Fibroblast of villous mesenchyme (primary cell): ENCODE measurements around the gene INS. TPM values are rescaled to one million over a fixed set of nuclear protein-coding genes. Genes with fewer than 3 reads are reported as not detected.
A peak's percentile ranks its signal among the peaks of the same experiment; 100 is the strongest.

ENCODE experiments used
- DNase-seq: peaks from one replicate; pipeline ENCODE4 v3.0.0-alpha.2; 2010; ENCODE audit warnings: low read depth
- H3K4me3 ChIP-seq: 2 replicates; pipeline ENCODE4 v1.5.1; 2011; ENCODE audit warnings: low read depth, mild to moderate bottlenecking, low read length
- total RNA-seq: library from RNA; depleted of rRNA; stranded (reverse); fragments of >200 nt; gene quantifications from 2 replicates; pipeline ENCODE4 v1.2.3, GENCODE V29; 2012
- TF ChIP-seq, protein P1 (sequence below): IDR thresholded peaks from 2 replicates; pipeline ENCODE4 v1.5.1; 2012; ENCODE audit warnings: low read depth, mild to moderate bottlenecking, low read length; ENCODE audit not compliant: insufficient read depth

Gene INS
- total RNA-seq, 1 donor = not detected

GRCh38 chr11:2138431-2139122 is 22.4 kb downstream of the INS start:
- H3K4me3 ChIP-seq = peak overlapping the region; percentile 67
- DNase-seq = peak; percentile 45
- TF ChIP-seq, protein P1, sequence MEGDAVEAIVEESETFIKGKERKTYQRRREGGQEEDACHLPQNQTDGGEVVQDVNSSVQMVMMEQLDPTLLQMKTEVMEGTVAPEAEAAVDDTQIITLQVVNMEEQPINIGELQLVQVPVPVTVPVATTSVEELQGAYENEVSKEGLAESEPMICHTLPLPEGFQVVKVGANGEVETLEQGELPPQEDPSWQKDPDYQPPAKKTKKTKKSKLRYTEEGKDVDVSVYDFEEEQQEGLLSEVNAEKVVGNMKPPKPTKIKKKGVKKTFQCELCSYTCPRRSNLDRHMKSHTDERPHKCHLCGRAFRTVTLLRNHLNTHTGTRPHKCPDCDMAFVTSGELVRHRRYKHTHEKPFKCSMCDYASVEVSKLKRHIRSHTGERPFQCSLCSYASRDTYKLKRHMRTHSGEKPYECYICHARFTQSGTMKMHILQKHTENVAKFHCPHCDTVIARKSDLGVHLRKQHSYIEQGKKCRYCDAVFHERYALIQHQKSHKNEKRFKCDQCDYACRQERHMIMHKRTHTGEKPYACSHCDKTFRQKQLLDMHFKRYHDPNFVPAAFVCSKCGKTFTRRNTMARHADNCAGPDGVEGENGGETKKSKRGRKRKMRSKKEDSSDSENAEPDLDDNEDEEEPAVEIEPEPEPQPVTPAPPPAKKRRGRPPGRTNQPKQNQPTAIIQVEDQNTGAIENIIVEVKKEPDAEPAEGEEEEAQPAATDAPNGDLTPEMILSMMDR = no peak

- TF ChIP-seq, protein P1 = no peak
- no peak for DNase-seq
- H3K4me3 ChIP-seq = peak overlapping the region; percentile 67
Observed at GRCh38 chr11:2138068-2138430, 23.0 kb downstream of the INS start.

DNA sequence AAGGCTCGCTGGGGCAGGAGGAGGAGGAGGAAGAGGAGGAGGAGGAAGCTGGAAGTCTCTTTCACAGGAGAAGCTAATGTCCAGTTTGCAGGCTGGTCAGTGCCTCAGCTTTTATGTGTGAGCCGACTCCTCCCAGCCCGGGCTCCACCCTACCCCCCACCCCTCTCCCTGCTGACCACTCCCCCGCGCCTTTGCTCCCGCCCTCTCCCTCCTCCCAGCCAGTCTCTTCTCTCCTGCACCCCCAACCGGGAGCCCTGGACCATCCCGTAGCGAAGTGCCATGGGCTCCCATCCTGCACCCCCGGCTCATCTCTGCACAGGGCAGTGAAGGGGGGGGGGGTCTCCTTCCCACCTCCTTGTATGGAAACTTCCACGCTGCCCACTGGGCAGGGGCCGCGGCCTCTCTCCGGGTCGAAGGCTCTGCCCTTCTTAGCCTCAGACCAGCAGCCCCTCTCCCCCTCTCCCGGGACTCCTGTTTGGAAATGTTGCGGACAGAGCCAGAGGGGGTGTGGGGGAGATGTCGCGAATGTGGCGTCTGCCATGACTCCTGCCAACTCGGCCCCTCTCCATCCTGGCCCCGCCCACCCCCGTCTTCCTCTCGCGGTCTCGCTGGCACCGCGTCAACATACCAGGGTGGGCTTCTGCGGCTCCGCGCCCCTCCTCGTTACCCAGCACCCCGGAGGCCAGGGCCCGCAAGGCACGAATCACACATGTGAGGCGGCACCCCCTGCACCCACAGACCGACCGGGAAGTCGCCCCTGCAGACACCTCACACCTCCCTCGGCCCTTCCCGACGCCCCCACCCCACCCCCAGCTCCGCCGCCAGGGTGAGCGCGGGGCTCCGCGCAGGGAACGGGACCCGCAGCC is 23.6 kb downstream of the INS start:
- H3K4me3 ChIP-seq = peak overlapping the region; percentile 67
- TF ChIP-seq, protein P1 = no peak
- DNase-seq = peak; percentile 93

- TF ChIP-seq, protein P1 = no peak
- H3K4me3 ChIP-seq = peak overlapping the region; percentile 67
- no peak for DNase-seq
Observed at GRCh38 chr11:2136952-2137201, 24.1 kb downstream of the INS start.

DNA sequence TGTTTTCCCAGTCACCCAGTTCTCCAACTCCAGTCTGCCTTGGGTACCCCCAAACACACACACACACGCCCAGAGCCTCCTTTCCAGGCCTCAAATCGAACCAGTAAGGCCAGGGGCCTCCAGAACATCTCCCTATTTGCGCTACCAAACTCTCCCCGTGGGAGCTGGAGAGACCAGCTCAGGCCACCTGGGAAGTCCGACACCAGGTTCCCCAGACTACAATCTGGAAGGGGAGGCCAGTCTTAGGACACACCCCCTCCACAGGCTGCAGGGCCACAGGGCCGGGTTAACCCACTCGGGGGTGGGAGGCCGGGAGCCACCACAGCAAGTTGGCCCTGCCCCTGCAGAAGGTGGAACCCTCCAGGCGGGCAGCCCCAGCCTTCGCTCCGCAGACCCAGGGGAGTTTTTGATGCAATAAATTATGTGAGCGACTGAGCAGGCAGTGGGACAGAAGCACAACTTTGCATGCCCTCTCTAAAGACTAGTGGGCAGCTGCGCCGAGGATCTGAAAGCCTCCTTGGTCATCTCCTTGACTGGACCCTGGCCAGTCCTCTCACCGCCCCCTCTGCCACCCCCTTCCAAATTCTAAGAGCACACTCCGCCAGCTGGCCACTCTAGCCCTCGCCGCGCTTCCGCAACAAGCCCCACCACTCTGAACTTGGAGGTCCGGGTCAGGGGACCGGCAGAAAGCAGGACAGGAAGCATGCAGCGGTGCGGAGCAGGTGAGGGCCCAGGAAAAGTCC is 24.6 kb downstream of the INS start:
- peak overlapping the region; percentile 67 for H3K4me3 ChIP-seq
- no peak for DNase-seq
- TF ChIP-seq, protein P1 = no peak

DNA sequence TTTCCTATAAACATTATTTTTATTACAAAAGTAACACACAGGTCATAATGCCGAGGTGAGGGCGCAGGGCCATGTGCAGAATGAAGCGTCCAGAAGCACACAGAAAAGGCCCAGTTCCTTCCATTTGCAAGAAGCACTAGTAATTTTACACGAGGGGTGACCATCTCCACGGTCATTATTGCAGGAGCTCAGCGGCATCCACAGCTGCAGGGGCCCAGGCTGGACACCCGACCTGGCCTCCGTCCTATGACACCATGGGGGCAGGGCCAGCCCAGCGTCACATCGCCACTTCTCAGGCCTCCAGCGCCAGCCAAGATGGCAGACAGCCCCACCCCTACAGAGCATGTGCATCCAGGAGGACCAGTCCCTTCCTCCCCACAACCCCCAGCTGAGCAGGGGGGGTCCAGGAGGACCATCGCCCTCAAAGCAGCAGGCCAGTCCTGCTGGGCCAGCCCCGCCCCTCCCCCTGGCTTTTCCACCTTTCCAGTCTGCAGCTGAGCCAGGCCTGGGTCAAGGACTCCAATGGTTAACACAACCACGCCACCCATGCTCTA is 25.3 kb downstream of the INS start:
- TF ChIP-seq, protein P1 = no peak

More for the DNA sequence above, 25.3 kb downstream of the INS start:
- DNase-seq = no peak
- peak overlapping the region; percentile 67 for H3K4me3 ChIP-seq
